ENCODE results near the gene GJC2.
"Not testable (repeated sequence)": the region's sequence is repeated elsewhere in the genome, so short reads cannot be mapped to it uniquely, and the experiment has no call there.

GJC2 gene

GRCh38 chr1:228180271-228180958 lies 30.7 kb downstream of the GJC2 start:
- WGBS, 2 experiments: 92 to 94% methylated on average over 4 of the region's 4 CpGs
- no peaks in the 10 kb centered on the region for H3K4me1 ChIP-seq (ENCODE audit: control insufficient read depth, insufficient read depth, low read length)

GRCh38 chr1:228180959-228181644 lies 31.4 kb downstream of the GJC2 start:
- Histone ChIP-seq H3K4me1 (ENCODE audit: control insufficient read depth, insufficient read depth, low read length) (no peaks in the 10 kb centered on the region), H3K27me3 (ENCODE audit: control insufficient read depth, insufficient read depth, low read length, poor library complexity, severe bottlenecking) (no peaks in the 10 kb centered on the region), H3K4me3 (ENCODE audit: insufficient read depth, low read depth, low read length) (no peak overlapping the region), H3K27ac (ENCODE audit: insufficient read depth, low read depth, low read length, poor library complexity, severe bottlenecking) (no peak overlapping the region), H3K36me3 (ENCODE audit: control insufficient read depth, insufficient read depth, low read length) (no peaks in the 10 kb centered on the region), H3K9me3 (ENCODE audit: control insufficient read depth, low read length) (no peaks in the 10 kb centered on the region)
- 92 to 93% methylated on average over 7 of the region's 7 CpGs for WGBS, 2 experiments

More at GRCh38 chr1:228180271-228180958, 30.7 kb downstream of the GJC2 start:
- no peaks in the 10 kb centered on the region for H3K36me3 ChIP-seq (ENCODE audit: control insufficient read depth, insufficient read depth, low read length)
- H3K27me3 ChIP-seq (ENCODE audit: control insufficient read depth, insufficient read depth, low read length, poor library complexity, severe bottlenecking): no peaks in the 10 kb centered on the region
- H3K9me3 ChIP-seq (ENCODE audit: control insufficient read depth, low read length): no peaks in the 10 kb centered on the region
- H3K27ac ChIP-seq (ENCODE audit: insufficient read depth, low read depth, low read length, poor library complexity, severe bottlenecking): no peak overlapping the region
- no peak overlapping the region for H3K4me3 ChIP-seq (ENCODE audit: insufficient read depth, low read depth, low read length)

- 91 to 94% methylated on average over 9 of the region's 9 CpGs for WGBS, 2 experiments
- Histone ChIP-seq H3K9me3 (ENCODE audit: control insufficient read depth, low read length) (no peaks in the 10 kb centered on the region), H3K36me3 (ENCODE audit: control insufficient read depth, insufficient read depth, low read length) (no peaks in the 10 kb centered on the region), H3K4me1 (ENCODE audit: control insufficient read depth, insufficient read depth, low read length) (no peaks in the 10 kb centered on the region), H3K27ac (ENCODE audit: insufficient read depth, low read depth, low read length, poor library complexity, severe bottlenecking) (no peak overlapping the region), H3K27me3 (ENCODE audit: control insufficient read depth, insufficient read depth, low read length, poor library complexity, severe bottlenecking) (no peaks in the 10 kb centered on the region), H3K4me3 (ENCODE audit: insufficient read depth, low read depth, low read length) (no peak overlapping the region)
These were observed 31.9 kb downstream of the GJC2 start for GRCh38 chr1:228181645-228182034.

- Histone ChIP-seq H3K27ac (ENCODE audit: insufficient read depth, low read depth, low read length, poor library complexity, severe bottlenecking) (no peak overlapping the region), H3K36me3 (ENCODE audit: control insufficient read depth, insufficient read depth, low read length) (no peaks in the 10 kb centered on the region), H3K27me3 (ENCODE audit: control insufficient read depth, insufficient read depth, low read length, poor library complexity, severe bottlenecking) (no peaks in the 10 kb centered on the region), H3K9me3 (ENCODE audit: control insufficient read depth, low read length) (no peaks in the 10 kb centered on the region), H3K4me1 (ENCODE audit: control insufficient read depth, insufficient read depth, low read length) (no peaks in the 10 kb centered on the region), H3K4me3 (ENCODE audit: insufficient read depth, low read depth, low read length) (no peak overlapping the region)
- 95 to 96% methylated on average over 31 to 32 of the region's 32 CpGs for whole genome bisulfite sequencing, 2 experiments
These were observed 32.7 kb downstream of the GJC2 start for GRCh38 chr1:228182296-228183030.

GRCh38 chr1:228184152-228184551 lies 34.4 kb downstream of the GJC2 start:
- H3K4me3 ChIP-seq (ENCODE audit: insufficient read depth, low read depth, low read length): no peak overlapping the region
- H3K4me1 ChIP-seq (ENCODE audit: control insufficient read depth, insufficient read depth, low read length): no peaks in the 10 kb centered on the region
- no peaks in the 10 kb centered on the region for H3K36me3 ChIP-seq (ENCODE audit: control insufficient read depth, insufficient read depth, low read length)
- no peaks in the 10 kb centered on the region for H3K9me3 ChIP-seq (ENCODE audit: control insufficient read depth, low read length)
- WGBS, 2 experiments: 86 to 89% methylated on average over 7 of the region's 7 CpGs
- H3K27me3 ChIP-seq (ENCODE audit: control insufficient read depth, insufficient read depth, low read length, poor library complexity, severe bottlenecking): no peaks in the 10 kb centered on the region
- no peak overlapping the region for H3K27ac ChIP-seq (ENCODE audit: insufficient read depth, low read depth, low read length, poor library complexity, severe bottlenecking)

GRCh38 chr1:228185641-228185965 lies 35.9 kb downstream of the GJC2 start:
- Histone ChIP-seq H3K27me3 (ENCODE audit: control insufficient read depth, insufficient read depth, low read length, poor library complexity, severe bottlenecking) (no peaks in the 10 kb centered on the region), H3K4me3 (ENCODE audit: insufficient read depth, low read depth, low read length) (no peak overlapping the region), H3K4me1 (ENCODE audit: control insufficient read depth, insufficient read depth, low read length) (no peaks in the 10 kb centered on the region), H3K36me3 (ENCODE audit: control insufficient read depth, insufficient read depth, low read length) (no peaks in the 10 kb centered on the region), H3K9me3 (ENCODE audit: control insufficient read depth, low read length) (no peaks in the 10 kb centered on the region), H3K27ac (ENCODE audit: insufficient read depth, low read depth, low read length, poor library complexity, severe bottlenecking) (no peak overlapping the region)
- WGBS, 2 experiments: 92% methylated on average over 11 of the region's 11 CpGs

- 85 to 93% methylated on average over 2 of the region's 2 CpGs for WGBS, 2 experiments
- H3K9me3 ChIP-seq (ENCODE audit: control insufficient read depth, low read length); H3K4me3 ChIP-seq (ENCODE audit: insufficient read depth, low read depth, low read length); H3K27ac ChIP-seq (ENCODE audit: insufficient read depth, low read depth, low read length, poor library complexity, severe bottlenecking); H3K4me1 ChIP-seq (ENCODE audit: control insufficient read depth, insufficient read depth, low read length); H3K36me3 ChIP-seq (ENCODE audit: control insufficient read depth, insufficient read depth, low read length); H3K27me3 ChIP-seq (ENCODE audit: control insufficient read depth, insufficient read depth, low read length, poor library complexity, severe bottlenecking): not testable (repeated sequence)
These were observed 38.5 kb downstream of the GJC2 start for GRCh38 chr1:228188249-228188648.

- Histone ChIP-seq H3K4me1 (ENCODE audit: control insufficient read depth, insufficient read depth, low read length) (no peaks in the 10 kb centered on the region), H3K36me3 (ENCODE audit: control insufficient read depth, insufficient read depth, low read length) (no peaks in the 10 kb centered on the region), H3K9me3 (ENCODE audit: control insufficient read depth, low read length) (no peaks in the 10 kb centered on the region), H3K27me3 (ENCODE audit: control insufficient read depth, insufficient read depth, low read length, poor library complexity, severe bottlenecking) (no peaks in the 10 kb centered on the region), H3K27ac (ENCODE audit: insufficient read depth, low read depth, low read length, poor library complexity, severe bottlenecking) (no peak overlapping the region), H3K4me3 (ENCODE audit: insufficient read depth, low read depth, low read length) (no peak overlapping the region)
- WGBS, 2 experiments: 91 to 93% methylated on average over 14 of the region's 14 CpGs
These were observed 40.5 kb downstream of the GJC2 start for GRCh38 chr1:228190182-228190581.

GRCh38 chr1:228190778-228191177 lies 41.0 kb downstream of the GJC2 start:
- Histone ChIP-seq H3K4me3 (ENCODE audit: insufficient read depth, low read depth, low read length) (no peak overlapping the region), H3K36me3 (ENCODE audit: control insufficient read depth, insufficient read depth, low read length) (no peaks in the 10 kb centered on the region), H3K27me3 (ENCODE audit: control insufficient read depth, insufficient read depth, low read length, poor library complexity, severe bottlenecking) (no peaks in the 10 kb centered on the region), H3K27ac (ENCODE audit: insufficient read depth, low read depth, low read length, poor library complexity, severe bottlenecking) (no peak overlapping the region), H3K4me1 (ENCODE audit: control insufficient read depth, insufficient read depth, low read length) (no peaks in the 10 kb centered on the region), H3K9me3 (ENCODE audit: control insufficient read depth, low read length) (no peaks in the 10 kb centered on the region)
- 85 to 89% methylated on average over 5 of the region's 5 CpGs for WGBS, 2 experiments

- H3K4me3 ChIP-seq (ENCODE audit: insufficient read depth, low read depth, low read length): no peak overlapping the region
- WGBS, 2 experiments: 69 to 86% methylated on average over 2 to 3 of the region's 3 CpGs
- H3K27ac ChIP-seq (ENCODE audit: insufficient read depth, low read depth, low read length, poor library complexity, severe bottlenecking): no peak overlapping the region
- peaks cover 5% of the 10 kb centered on the region for H3K9me3 ChIP-seq (ENCODE audit: control insufficient read depth, low read length)
- H3K27me3 ChIP-seq (ENCODE audit: control insufficient read depth, insufficient read depth, low read length, poor library complexity, severe bottlenecking): no peaks in the 10 kb centered on the region
- H3K4me1 ChIP-seq (ENCODE audit: control insufficient read depth, insufficient read depth, low read length): no peaks in the 10 kb centered on the region
- H3K36me3 ChIP-seq (ENCODE audit: control insufficient read depth, insufficient read depth, low read length): no peaks in the 10 kb centered on the region
These were observed 44.7 kb downstream of the GJC2 start for GRCh38 chr1:228194436-228194835.
